ENCODE data around the gene RNF207. TPM values are rescaled to one million over a fixed set of nuclear protein-coding genes. Genes with fewer than 3 reads are reported as not detected.

Gene RNF207
- total and polyA plus RNA-seq, 2 of the 4 experiments (the other 2 are of a cell fraction) = 2.7 to 17.2 TPM

DNA sequence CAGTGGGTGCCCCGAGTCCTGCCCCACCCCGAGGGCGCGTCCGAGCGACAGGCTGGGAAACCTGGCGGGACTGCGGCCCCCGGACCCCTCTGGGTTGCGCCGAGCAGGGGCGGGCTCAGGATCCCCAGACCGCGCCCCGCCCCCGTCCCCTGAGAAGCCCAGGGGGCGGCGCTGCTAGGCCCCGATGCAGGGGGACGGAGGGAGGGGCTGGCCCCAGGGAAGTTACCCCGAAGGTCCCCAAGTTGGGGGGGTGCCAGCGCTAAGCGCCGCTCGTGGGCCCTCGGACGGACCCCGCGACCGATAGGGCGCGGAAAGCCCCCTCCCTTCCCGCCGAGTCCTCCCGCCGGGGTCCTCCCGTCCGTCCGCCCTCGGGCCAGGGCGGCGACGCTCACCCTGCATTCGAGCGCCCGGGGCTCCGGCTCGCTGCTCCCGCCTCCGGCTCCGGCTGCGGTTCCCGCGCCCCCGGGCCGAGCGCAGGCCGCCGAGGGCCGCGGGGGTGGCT, 54.6 kb downstream of the RNF207 start:
- no peak overlapping the region for H2BK20ac ChIP-seq (ENCODE audit: low read depth, low read length)
- H3K4ac ChIP-seq (ENCODE audit: low read depth, low read length) = no peak overlapping the region
- no peak overlapping the region for H3K23ac ChIP-seq (ENCODE audit: low read depth, low read length)
- intact Hi-C loops (cut with micrococcal nuclease) = loop anchor here (1.0 kb wide), 1 partner anchor 83 kb away; no protein-coding TSS in a partner anchor
- H2BK120ac ChIP-seq (ENCODE audit: low read depth, low read length) = no peak overlapping the region
- peak overlapping the region; percentile 63 for H3K4me2 ChIP-seq (ENCODE audit: low read depth, low read length)
- H2AK9ac ChIP-seq (replicated peaks; ENCODE audit: low read depth, low read length, poor library complexity) = peak overlapping the region; percentile 61
- no peaks in the 10 kb centered on the region for H3K9me1 ChIP-seq (ENCODE audit: insufficient read depth, low read length)
- no peak overlapping the region for H2BK15ac ChIP-seq (ENCODE audit: low read depth, low read length)
- ATAC-seq (ENCODE audit: low read depth) = peak; percentile 60
- H4K5ac ChIP-seq (ENCODE audit: low read depth, low read length) = no peak overlapping the region
- no peaks in the 10 kb centered on the region for H3K36me3 ChIP-seq (ENCODE audit: control insufficient read depth, insufficient read depth, low read length)
- no peaks in the 10 kb centered on the region for H3K79me1 ChIP-seq (ENCODE audit: low read depth in 1 of 2, low read length in 2 of 2)
- H4K91ac ChIP-seq (ENCODE audit: insufficient read depth, low read depth, low read length) = no peak overlapping the region
- H3K9ac ChIP-seq (ENCODE audit: low read depth, low read length) = no peak overlapping the region
- peak overlapping the region; percentile 88 for H2AFZ ChIP-seq (replicated peaks; ENCODE audit: low read length, poor library complexity)
- H3K27me3 ChIP-seq (ENCODE audit: control insufficient read depth, insufficient read depth, low read length) = no peaks in the 10 kb centered on the region
- ChIA-PET POLR2A (ENCODE audit: unreplicated experiment) (no interaction called here), CTCF (no interaction called here)
- H3K27ac ChIP-seq (ENCODE audit: insufficient read depth, low read length) = no peak overlapping the region
- peaks cover 2% of the 10 kb centered on the region; the same call in 1 of the 2 replicates for H3K4me1 ChIP-seq (ENCODE audit: control insufficient read depth, insufficient read depth, low read length)
- H4K20me1 ChIP-seq (ENCODE audit: insufficient read depth, low read length) = peaks cover 4% of the 10 kb centered on the region
- no peak overlapping the region; the same call in 1 of the 2 replicates for H3K18ac ChIP-seq (ENCODE audit: low read depth, low read length)
- no TSS peak for BruUV-seq (replicated peaks)
- DNase-seq = no peak
- no peaks in the 10 kb centered on the region for H3K9me3 ChIP-seq (ENCODE audit: control insufficient read depth, insufficient read depth, low read length)
- H2BK5ac ChIP-seq (ENCODE audit: low read depth, low read length, poor library complexity, severe bottlenecking) = no peak overlapping the region
- peak overlapping the region; percentile 75 for H3K4me3 ChIP-seq (ENCODE audit: insufficient read depth, low read depth, low read length)
- no peak overlapping the region for H3K56ac ChIP-seq (ENCODE audit: extremely low read depth, insufficient read depth, low read length)
- no peak overlapping the region for H3K14ac ChIP-seq (replicated peaks; ENCODE audit: low read depth, low read length)
- in situ Hi-C loops (cut with MboI; ENCODE audit: low sequenced_read_pairs) = no loop called here
- TF ChIP-seq SMC3 (IDR thresholded peaks at IDR 0.05; ENCODE audit: low read depth, low read length) (no peak), MAFK (IDR thresholded peaks at IDR 0.05; ENCODE audit: low read depth, low read length) (no peak)
- WGBS, 2 experiments (ENCODE audit: extremely low coverage in 2 of 2, insufficient read length in 1 of 2) = 0% methylated on average over 30 of the region's 61 CpGs; no CpG with 5 or more reads in 1 of the 2 experiments
- H4K8ac ChIP-seq (ENCODE audit: low read depth in 2 of 2, low read length in 2 of 2) = no peak overlapping the region
- dilution Hi-C loops (cut with HindIII; ENCODE audit: low sequenced_read_pairs, unreplicated experiment) = no loop called here
- H2AK5ac ChIP-seq (ENCODE audit: low read depth, low read length) = no peak overlapping the region
